Tibial nerve (tissue), 4 donors: Measurements from ENCODE around the gene MAB21L4. TPM values are rescaled to one million over a fixed set of nuclear protein-coding genes. Genes with fewer than 3 reads are reported as not detected.

ENCODE experiments used
- DNase-seq, 2 donors: peaks; one replicate each; pipeline ENCODE4 v3.0.0-alpha.2; 2019; ENCODE audit warnings: low spot score in 2 of 2
- H3K27ac ChIP-seq, 4 donors: fragments of 200-600 bp; sonication (generic) in 3 of 4; one replicate each; pipeline ENCODE4 v1.5.1; 2017 to 2019; ENCODE audit warnings: mild to moderate bottlenecking in 1 of 4
- H3K27me3 ChIP-seq, 2 donors: fragments of 200-600 bp; sonication (generic) in 1 of 2; one replicate each; pipeline versions ENCODE4 v1.5.1 to v1.6.0; 2017 to 2019
- H3K36me3 ChIP-seq, 3 donors: fragments of 200-600 bp; sonication (generic); one replicate each; pipeline ENCODE4 v1.5.1; 2018 to 2019
- H3K4me1 ChIP-seq, 4 donors: fragments of 200-600 bp; sonication (generic) in 3 of 4; one replicate each; pipeline ENCODE4 v1.5.1; 2017 to 2019
- H3K4me3 ChIP-seq, 4 donors: fragments of 200-600 bp; sonication (generic) in 3 of 4; one replicate each; pipeline ENCODE4 v1.5.1; 2017 to 2019; ENCODE audit warnings: mild to moderate bottlenecking in 1 of 4, moderate library complexity in 1 of 4
- H3K9me3 ChIP-seq, 4 donors: fragments of 200-600 bp; sonication (generic) in 3 of 4; one replicate each; pipeline ENCODE4 v1.5.1; 2017 to 2019
- CTCF ChIP-seq, 5 experiments: fragments of 200-600 bp in 3 of 5; fragments of 450-650 bp in 2 of 5; sonication (generic) in 3 of 5; IDR thresholded peaks; one replicate each; pipeline ENCODE4 v1.5.1; 2016 to 2019; ENCODE audit warnings: antibody characterized with exemption in 5 of 5, mild to moderate bottlenecking in 3 of 5, moderate library complexity in 2 of 5
- EP300 ChIP-seq, 2 donors: sonication (generic); formaldehyde crosslinking; IDR thresholded peaks; one replicate each; pipeline ENCODE4 v1.6.1; 2017; ENCODE audit warnings: antibody characterized with exemption in 2 of 2, mild to moderate bottlenecking in 1 of 2
- POLR2A ChIP-seq, 2 donors: fragments of 450-650 bp; IDR thresholded peaks; one replicate each; pipeline ENCODE4 v1.6.1; 2017; ENCODE audit warnings: antibody characterized with exemption in 2 of 2, mild to moderate bottlenecking in 2 of 2, moderate library complexity in 2 of 2
- WGBS, 2 donors: methylation state at CpG; one replicate each; pipeline ENCODE4 v1.1.5; 2018; 5-methylcytosine and 5-hydroxymethylcytosine counted together
- total RNA-seq, 4 donors: library from RNA; depleted of rRNA; stranded (reverse); fragments of >200 nt; gene quantifications; one replicate each; pipeline ENCODE4 v1.1.0, GENCODE V29; 2016

MAB21L4 gene
- total RNA-seq, 4 donors from 2014 or later, result not detected

DNA sequence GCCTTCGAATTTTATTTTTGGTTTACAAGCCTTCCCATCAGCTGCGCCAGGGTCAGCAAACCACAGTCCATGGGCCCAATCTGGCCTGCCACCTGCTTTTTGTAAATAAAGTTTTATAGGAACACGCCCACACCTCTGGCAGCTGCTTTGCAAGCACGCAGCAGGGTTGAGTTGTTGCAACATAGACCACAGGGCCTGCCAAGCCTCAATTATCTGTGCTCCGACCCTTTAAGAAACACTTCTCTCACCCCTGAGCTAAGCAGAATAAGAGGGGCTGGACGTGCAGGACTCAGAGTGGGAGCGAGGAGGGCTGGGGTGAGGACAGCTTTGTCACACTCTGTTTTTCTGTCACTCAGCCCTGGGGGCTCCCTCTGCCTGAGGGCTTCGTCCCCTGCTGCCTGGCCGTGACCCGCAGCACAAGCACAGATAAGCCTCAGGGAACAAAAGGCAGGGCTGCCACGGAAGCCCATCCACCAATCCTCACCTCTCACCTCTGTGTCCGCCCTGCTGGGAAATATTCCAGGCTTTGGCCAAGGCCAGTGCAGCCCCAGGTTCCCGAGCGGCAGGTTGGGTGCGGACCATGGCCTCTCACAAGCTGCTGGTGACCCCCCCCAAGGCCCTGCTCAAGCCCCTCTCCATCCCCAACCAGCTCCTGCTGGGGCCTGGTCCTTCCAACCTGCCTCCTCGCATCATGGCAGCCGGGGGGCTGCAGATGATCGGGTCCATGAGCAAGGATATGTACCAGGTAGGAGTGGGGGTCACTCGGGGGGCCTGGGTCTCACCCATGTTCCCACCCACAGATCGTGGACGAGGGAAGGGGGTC, 27.5 kb downstream of the MAB21L4 start, which contains the start of gene AGXT:
TSS of gene AGXT (plus strand) at position 539 of the 823 bp plus-strand sequence. CDS start at position 581, 42 bp downstream.
- no peak within 1 kb of the TSS for H3K27ac ChIP-seq
- no peak for DNase-seq
- no peaks in the 10 kb centered on the region for H3K9me3 ChIP-seq
- 74 to 77% methylated on average over 20 to 21 of the region's 21 CpGs for WGBS, 2 donors
- no peaks in the 10 kb centered on the region for H3K4me1 ChIP-seq
- TF ChIP-seq CTCF (IDR thresholded peaks at IDR 0.05), result no peak
- TF ChIP-seq EP300 (IDR thresholded peaks at IDR 0.05), result no peak
- TF ChIP-seq POLR2A (IDR thresholded peaks at IDR 0.05), result no peak
- no peaks in the 10 kb centered on the region for H3K36me3 ChIP-seq
- no peak within 1 kb of the TSS for H3K4me3 ChIP-seq
- H3K27me3 ChIP-seq, result no peaks in the 10 kb centered on the region

DNA sequence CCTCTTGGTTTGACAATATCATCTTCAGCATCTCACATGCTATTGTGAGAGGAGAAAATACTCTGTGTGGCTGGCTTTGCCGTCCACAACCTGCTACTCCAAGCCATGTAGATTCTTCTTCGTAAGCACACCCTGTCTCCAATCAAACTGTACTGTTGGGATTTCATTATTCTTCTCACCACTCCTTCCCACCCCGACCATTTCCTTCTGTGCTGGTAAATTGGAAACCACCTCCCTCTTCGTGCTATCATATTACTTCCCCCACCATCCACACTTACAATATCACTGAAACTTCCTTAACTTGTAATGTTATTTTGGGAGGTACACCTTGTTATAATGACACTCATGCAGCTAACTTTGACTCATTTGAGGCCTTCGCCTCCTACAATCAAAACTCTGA, 30.6 kb downstream of the MAB21L4 start:
- TF ChIP-seq CTCF (IDR thresholded peaks at IDR 0.05) (no peak), POLR2A (IDR thresholded peaks at IDR 0.05) (no peak), EP300 (IDR thresholded peaks at IDR 0.05) (no peak)
- no peak for DNase-seq
- Histone ChIP-seq H3K9me3 (no peaks in the 10 kb centered on the region), H3K4me3 (no peak overlapping the region), H3K4me1 (no peaks in the 10 kb centered on the region), H3K27ac (no peak overlapping the region), H3K27me3 (no peaks in the 10 kb centered on the region), H3K36me3 (no peaks in the 10 kb centered on the region)
- whole genome bisulfite sequencing, 2 donors, result 75 to 77% methylated on average over 5 of the region's 5 CpGs

GRCh38 chr2:240864475-240864874, 31.5 kb downstream of the MAB21L4 start:
- no peak for DNase-seq
- H3K27ac ChIP-seq, result no peak overlapping the region
- TF ChIP-seq CTCF (IDR thresholded peaks at IDR 0.05), result no peak
- TF ChIP-seq POLR2A (IDR thresholded peaks at IDR 0.05), result no peak
- no peak for TF ChIP-seq EP300 (IDR thresholded peaks at IDR 0.05)
- H3K4me3 ChIP-seq, result no peak overlapping the region
- no peaks in the 10 kb centered on the region for H3K36me3 ChIP-seq
- WGBS, 2 donors, result 71 to 81% methylated on average over 3 of the region's 3 CpGs
- no peaks in the 10 kb centered on the region for H3K9me3 ChIP-seq
- H3K27me3 ChIP-seq, result no peaks in the 10 kb centered on the region
- H3K4me1 ChIP-seq, result no peaks in the 10 kb centered on the region

- no peak for TF ChIP-seq POLR2A (IDR thresholded peaks at IDR 0.05)
- TF ChIP-seq EP300 (IDR thresholded peaks at IDR 0.05), result no peak
- TF ChIP-seq CTCF (IDR thresholded peaks at IDR 0.05), result no peak
- no peaks in the 10 kb centered on the region for H3K27me3 ChIP-seq
- WGBS, 2 donors, result 82 to 86% methylated on average over 2 of the region's 2 CpGs
- H3K36me3 ChIP-seq, result no peaks in the 10 kb centered on the region
- H3K9me3 ChIP-seq, result no peaks in the 10 kb centered on the region
- H3K4me3 ChIP-seq, result no peak overlapping the region
- H3K27ac ChIP-seq, result no peak overlapping the region
- DNase-seq, result no peak
- no peaks in the 10 kb centered on the region for H3K4me1 ChIP-seq
Measured at GRCh38 chr2:240861547-240861946, 34.4 kb downstream of the MAB21L4 start.

DNA sequence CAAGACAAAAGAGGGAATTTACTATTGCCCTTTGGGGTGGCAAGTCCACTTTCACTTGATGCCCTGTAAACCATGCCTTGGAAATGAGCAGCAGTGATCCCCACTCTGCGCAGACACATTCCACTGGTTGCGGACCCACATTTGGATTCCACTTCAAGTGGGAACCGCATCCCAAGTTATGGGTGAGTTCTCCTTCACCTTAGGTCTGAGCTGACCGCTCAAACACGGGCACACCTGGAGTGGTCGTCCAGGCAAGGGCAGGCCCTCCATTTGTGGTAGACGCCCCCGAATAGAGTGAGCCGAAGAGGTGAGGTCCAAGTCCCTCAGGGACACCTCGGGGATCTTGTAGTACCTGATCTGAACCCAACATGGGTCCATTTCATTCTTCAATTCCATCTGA, 37.1 kb downstream of the MAB21L4 start:
- Histone ChIP-seq H3K27ac (no peak overlapping the region), H3K36me3 (no peaks in the 10 kb centered on the region), H3K4me3 (no peak overlapping the region), H3K4me1 (no peaks in the 10 kb centered on the region), H3K27me3 (no peaks in the 10 kb centered on the region), H3K9me3 (peaks cover 0 to 12% (median 0%) of the 10 kb centered on the region in 4 donors)
- whole genome bisulfite sequencing, 2 donors, result 92% methylated on average over 10 of the region's 10 CpGs
- DNase-seq, result no peak
- no peak for TF ChIP-seq CTCF (IDR thresholded peaks at IDR 0.05)
- TF ChIP-seq EP300 (IDR thresholded peaks at IDR 0.05), result no peak
- no peak for TF ChIP-seq POLR2A (IDR thresholded peaks at IDR 0.05)
